Vagina (tissue), 2 donors: Measurements from ENCODE around the gene IL4.

Experiments
- CTCF ChIP-seq, 3 experiments: fragments of 450-650 bp in 2 of 3; fragments of 200-600 bp in 1 of 3; sonication (generic) in 1 of 3; IDR thresholded peaks; one replicate each; pipeline ENCODE4 v1.5.1; 2017 to 2019; ENCODE audit warnings: antibody characterized with exemption in 3 of 3, mild to moderate bottlenecking in 2 of 3, moderate library complexity in 2 of 3
- POLR2A ChIP-seq, 2 donors: fragments of 450-650 bp; IDR thresholded peaks; one replicate each; pipeline ENCODE4 v1.6.1; 2017; ENCODE audit warnings: antibody characterized with exemption in 2 of 2, mild to moderate bottlenecking in 2 of 2, moderate library complexity in 2 of 2
- POLR2AphosphoS5 ChIP-seq, 2 donors: sonication (generic); formaldehyde crosslinking; IDR thresholded peaks; one replicate each; pipeline ENCODE4 v1.9.0; 2017; ENCODE audit warnings: antibody characterized with exemption in 2 of 2, mild to moderate bottlenecking in 2 of 2, low read depth in 1 of 2; ENCODE audit not compliant: insufficient read depth in 1 of 2

GRCh38 chr5:132646583-132647266 is 27.1 kb upstream of the IL4 start:
- TF ChIP-seq CTCF (IDR thresholded peaks at IDR 0.05) (no peak), POLR2AphosphoS5 (IDR thresholded peaks at IDR 0.05; ENCODE audit: insufficient read depth in 1 of 2, low read depth in 1 of 2) (no peak), POLR2A (IDR thresholded peaks at IDR 0.05) (no peak)
